AG04450 (cell line): ENCODE results near the gene NEDD4. TPM values are rescaled to one million over a fixed set of nuclear protein-coding genes. Genes with fewer than 3 reads are reported as not detected.

Source experiments
- CTCF ChIA-PET: fragments of 300-600, 350-600 bp; formaldehyde crosslinking; extraction: SDS; loops from one replicate; lab custom pipeline; 2022; ENCODE audit warnings: antibody characterized with exemption, inconsistent platforms; lab: Charles Lee
- POLR2A ChIA-PET: fragments of 350-600 bp; formaldehyde crosslinking; extraction: SDS; loops from one replicate; lab custom pipeline; 2021; ENCODE audit warnings: antibody characterized with exemption, inconsistent platforms; lab: Yijun Ruan, JAX
- DNase-seq: peaks from one replicate; pipeline ENCODE4 v3.0.0-alpha.2; 2011; ENCODE audit warnings: low read depth, low spot score
- H3K27ac ChIP-seq: one replicate; pipeline ENCODE4 v1.5.1; 2012; ENCODE audit warnings: low read depth, low read length, control low read depth
- H3K27me3 ChIP-seq: one replicate; pipeline ENCODE4 v1.6.0; 2012; ENCODE audit warnings: low read length; ENCODE audit not compliant: control insufficient read depth, insufficient read depth
- H3K4me3 ChIP-seq: 2 replicates; pipeline ENCODE4 v1.5.1; 2011; ENCODE audit warnings: mild to moderate bottlenecking, low read depth, low read length, control low read depth
- H3K9me3 ChIP-seq: 2 replicates; pipeline ENCODE4 v1.5.1; 2012; ENCODE audit warnings: low read length; ENCODE audit not compliant: control insufficient read depth, insufficient read depth
- CTCF ChIP-seq: IDR thresholded peaks from 2 replicates; pipeline ENCODE4 v1.5.1; 2011; ENCODE audit warnings: low read depth, low read length, control low read depth, inconsistent platforms
- polyA plus RNA-seq: library from polyadenylated mRNA; depleted of rRNA; stranded (reverse); fragments of >200 nt; gene quantifications from 2 replicates; pipeline ENCODE4 v1.2.3, GENCODE V29; 2011

The NEDD4 gene
- polyA plus RNA-seq, 1 experiment: 57.8 TPM

DNA sequence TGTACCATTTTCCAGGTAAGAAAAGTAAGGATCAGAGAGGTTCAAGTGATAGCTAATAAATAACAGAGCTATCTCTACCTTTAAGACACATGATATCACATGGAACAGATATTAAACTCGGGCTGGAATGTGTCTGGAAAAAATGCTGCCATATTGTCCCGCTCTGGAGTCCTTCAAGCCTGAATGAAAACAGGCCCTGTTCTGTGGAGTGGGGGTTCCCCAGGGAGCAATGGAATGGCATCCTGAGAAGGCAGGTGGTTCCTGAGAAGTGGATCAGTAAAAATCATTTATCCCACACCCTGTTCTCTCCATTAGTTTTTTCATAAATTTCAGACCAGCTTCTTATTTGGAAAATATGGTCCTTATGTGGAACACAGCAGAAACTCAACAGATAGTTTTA is 193.2 kb downstream of the NEDD4 start:
- POLR2A ChIA-PET: no interaction called here
- Histone ChIP-seq H3K27me3 (peaks cover 23% of the 10 kb centered on the region), H3K4me3 (no peak overlapping the region), H3K9me3 (no peaks in the 10 kb centered on the region), H3K27ac (no peak overlapping the region)
- CTCF ChIA-PET: interaction anchor here (0.5 to 2.3 kb wide), 17 partner anchors 9 to 365 kb away, joined by 3 to 20 read pairs (median 3); no protein-coding TSS in a partner anchor
- TF ChIP-seq CTCF: no peak
- no peak for DNase-seq

GRCh38 chr15:55799291-55800212 is 193.9 kb downstream of the NEDD4 start:
- no peaks in the 10 kb centered on the region; the same call in 1 of the 2 replicates for H3K9me3 ChIP-seq
- H3K27ac ChIP-seq: no peak overlapping the region
- POLR2A ChIA-PET: no interaction called here
- DNase-seq: no peak
- peaks cover 23% of the 10 kb centered on the region for H3K27me3 ChIP-seq
- peak; percentile 72 for TF ChIP-seq CTCF
- CTCF ChIA-PET: interaction anchor here (0.6 to 2.3 kb wide), 17 partner anchors 9 to 364 kb away, joined by 3 to 20 read pairs (median 3); no protein-coding TSS in a partner anchor
- H3K4me3 ChIP-seq: no peak overlapping the region

- no peak for DNase-seq
- CTCF ChIA-PET: interaction anchor here (1.5 kb wide), 1 partner anchor 22 kb away, joined by 4 read pairs; no protein-coding TSS in a partner anchor
- H3K9me3 ChIP-seq: peaks cover 8% of the 10 kb centered on the region
- H3K27ac ChIP-seq: no peak overlapping the region
- H3K27me3 ChIP-seq: peaks cover 22% of the 10 kb centered on the region
- TF ChIP-seq CTCF: no peak
- H3K4me3 ChIP-seq: no peak overlapping the region
- POLR2A ChIA-PET: interaction anchor here (0.6 kb wide), 1 partner anchor 388 kb away, joined by 6 read pairs; the partner anchor contains the start of gene PIERCE2
Measured at GRCh38 chr15:55796321-55796965, 197.0 kb downstream of the NEDD4 start.

DNA sequence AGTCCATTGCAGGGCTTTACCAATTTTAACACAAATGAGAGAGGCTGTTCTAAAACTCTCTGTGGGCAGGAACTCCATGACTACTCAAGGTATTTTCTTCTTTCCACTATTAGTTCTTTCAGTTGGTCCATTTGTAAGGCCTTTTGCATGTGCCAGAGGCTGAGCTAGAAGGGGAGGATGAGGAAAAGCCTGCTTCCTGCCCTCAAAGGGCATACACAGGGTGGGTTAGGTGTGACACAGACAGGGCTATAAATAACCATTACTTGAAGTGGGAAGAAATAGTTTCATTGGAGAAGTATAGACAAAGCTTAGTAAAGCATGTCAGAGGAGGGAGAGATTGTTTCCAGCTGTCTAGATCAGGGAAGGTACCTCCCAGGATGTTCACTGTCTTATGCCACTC is 198.4 kb downstream of the NEDD4 start:
- POLR2A ChIA-PET: no interaction called here

More for the DNA sequence above, 198.4 kb downstream of the NEDD4 start:
- DNase-seq: no peak
- no peak overlapping the region for H3K4me3 ChIP-seq
- peaks cover 8% of the 10 kb centered on the region for H3K9me3 ChIP-seq
- peaks cover 21% of the 10 kb centered on the region for H3K27me3 ChIP-seq
- TF ChIP-seq CTCF: no peak
- no peak overlapping the region for H3K27ac ChIP-seq
- CTCF ChIA-PET: no interaction called here
